Stimulated activated CD4-positive, alpha-beta T cell treated with anti-CD3 and anti-CD28 coated beads, Interleukin-4, amount 100 ng/mL, for 24 hours (primary cell): ENCODE measurements around the gene KLHL1.

Source experiments
- DNase-seq: peaks from one replicate; pipeline ENCODE4 v3.0.0-alpha.2; 2020

Gene KLHL1

GRCh38 chr13:70014337-70014736 lies 93.9 kb downstream of the KLHL1 start:
- DNase-seq = no peak

- DNase-seq = no peak
Measured at GRCh38 chr13:69999875-70000274, 108.4 kb downstream of the KLHL1 start.

GRCh38 chr13:69997061-69997460 lies 111.2 kb downstream of the KLHL1 start:
- DNase-seq = no peak

- no peak for DNase-seq
Measured at GRCh38 chr13:69980799-69981198, 127.5 kb downstream of the KLHL1 start.

DNA sequence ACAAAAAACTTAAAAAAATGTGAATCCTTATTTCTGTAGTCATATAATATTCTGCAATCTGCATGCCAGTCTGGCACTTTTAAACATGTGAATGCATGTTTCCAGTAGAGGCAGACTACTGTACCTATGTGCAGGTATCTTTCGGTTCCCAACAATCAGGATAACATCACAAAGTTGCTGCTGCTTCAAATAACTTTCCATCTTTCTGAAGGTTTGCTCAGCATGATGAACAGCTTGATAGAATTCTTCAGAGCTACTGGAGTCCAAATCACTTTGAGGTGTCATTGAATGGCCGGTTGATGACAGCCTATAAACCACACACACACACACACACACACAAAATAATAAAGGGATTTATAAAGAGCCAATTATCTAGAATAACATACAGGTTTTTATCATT lies 132.8 kb downstream of the KLHL1 start:
- DNase-seq = no peak

DNA sequence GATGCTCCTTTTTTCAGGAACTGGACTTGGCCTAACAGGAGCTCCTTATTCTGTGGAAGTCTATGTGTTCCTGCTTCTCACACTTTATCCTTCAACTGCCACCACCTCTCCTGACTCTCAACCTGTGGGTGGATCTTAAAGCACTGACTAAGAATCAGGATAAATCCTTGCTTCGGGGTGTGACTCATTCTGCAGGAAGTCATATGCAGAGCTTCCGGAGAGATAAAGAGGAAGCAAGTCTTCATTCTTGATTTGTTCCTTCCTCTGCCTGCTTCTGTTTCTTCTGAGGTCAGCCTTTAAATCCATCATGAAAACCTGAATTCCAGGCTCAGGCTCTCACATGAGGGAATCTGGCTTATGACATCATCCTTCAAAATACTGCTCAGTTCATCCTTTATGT lies 137.7 kb downstream of the KLHL1 start:
- DNase-seq = no peak

GRCh38 chr13:69959046-69959445 lies 149.2 kb downstream of the KLHL1 start:
- no peak for DNase-seq

DNA sequence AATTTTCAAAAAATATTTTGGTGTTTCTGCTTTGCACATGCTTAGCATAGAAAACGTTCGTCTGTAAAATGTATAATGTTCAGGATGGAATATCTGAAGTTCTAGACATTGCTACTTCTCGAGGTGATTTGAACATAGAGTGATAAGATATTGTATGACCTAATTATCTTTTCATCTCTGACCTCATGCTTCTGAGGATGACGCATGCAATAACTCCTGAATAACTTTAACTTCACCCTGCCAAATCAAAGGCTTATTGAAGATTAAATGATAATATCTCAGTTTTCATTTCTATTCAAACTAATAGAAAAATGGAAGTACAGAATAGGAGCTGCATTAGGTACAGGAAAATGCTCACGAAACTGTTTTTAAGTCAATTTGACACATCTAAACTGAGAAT lies 151.4 kb downstream of the KLHL1 start:
- DNase-seq = no peak

DNA sequence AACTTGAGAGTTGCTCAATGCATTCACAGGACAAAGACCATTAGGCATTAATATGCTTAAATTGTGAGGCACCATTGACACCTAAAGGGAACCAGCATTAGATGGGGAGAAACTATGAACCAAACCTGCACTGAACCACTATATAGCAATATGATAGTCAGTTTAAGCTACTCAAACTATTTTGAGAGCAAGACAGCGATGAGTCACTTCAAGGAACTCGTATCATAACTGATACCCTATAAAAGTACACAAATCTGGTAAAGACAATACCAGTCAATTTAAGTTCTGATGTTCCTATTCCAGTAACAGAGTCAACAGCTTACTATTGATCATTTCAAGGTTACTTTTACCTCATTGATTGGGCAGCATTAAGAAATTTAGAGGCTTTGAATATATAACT lies 151.9 kb downstream of the KLHL1 start:
- no peak for DNase-seq

DNA sequence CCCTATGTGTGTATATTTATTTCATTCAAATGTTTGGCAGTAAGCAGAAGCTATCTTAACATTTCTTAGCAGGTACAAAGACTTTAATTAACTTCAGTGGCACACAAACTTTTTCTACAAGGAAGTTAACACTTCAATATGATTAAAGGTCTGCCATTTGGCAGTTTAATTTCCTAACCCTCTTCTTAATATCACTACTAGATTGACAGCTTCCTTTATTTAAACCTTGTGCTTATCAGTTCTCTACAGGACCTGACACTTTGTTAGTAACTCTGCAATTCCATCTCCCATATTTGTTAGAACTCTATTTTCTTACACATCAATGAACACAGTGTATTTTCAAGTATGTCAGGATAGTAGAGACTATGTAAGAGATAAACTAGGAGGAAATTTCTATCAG lies 153.0 kb downstream of the KLHL1 start:
- DNase-seq = no peak

- no peak for DNase-seq
Measured at GRCh38 chr13:69951412-69951811, 156.8 kb downstream of the KLHL1 start.

DNA sequence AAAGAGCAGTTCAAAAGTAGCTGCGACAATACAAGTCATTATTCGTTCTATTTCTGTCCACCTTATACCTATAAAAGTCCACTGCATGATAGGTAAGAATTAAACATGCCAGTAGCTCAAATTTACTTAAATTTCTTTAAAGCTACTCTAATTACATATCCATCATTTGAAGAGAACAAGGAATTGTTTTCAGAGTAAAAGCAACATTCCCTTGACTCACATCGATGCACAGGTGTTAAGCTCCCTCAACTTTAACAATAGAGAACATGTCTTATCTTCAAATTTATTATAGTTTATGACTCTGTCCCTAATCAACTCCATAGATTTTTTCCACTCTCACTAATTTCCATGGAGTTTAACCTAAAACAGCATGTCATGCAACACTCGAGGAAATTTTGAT lies 158.1 kb downstream of the KLHL1 start:
- no peak for DNase-seq

DNA sequence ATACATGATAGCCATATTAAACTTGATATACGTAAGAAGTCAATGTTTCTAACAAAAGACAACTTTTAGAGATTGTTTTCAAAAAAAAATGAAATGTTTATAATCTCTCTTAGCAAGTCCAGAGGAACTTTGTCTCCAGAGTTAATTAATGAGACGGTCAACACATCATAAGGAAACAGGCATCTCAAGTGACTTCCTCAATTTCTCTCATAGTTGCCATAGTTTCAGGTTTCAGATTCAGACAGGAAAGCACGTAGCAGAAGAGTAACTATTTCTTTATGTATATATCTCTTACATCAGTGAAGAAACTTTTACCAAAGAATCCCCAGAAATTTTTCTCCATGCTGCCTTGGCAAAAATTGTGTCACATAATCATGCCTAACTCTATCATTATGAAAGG lies 160.2 kb downstream of the KLHL1 start:
- DNase-seq = no peak

- no peak for DNase-seq
Measured at GRCh38 chr13:69947582-69947981, 160.7 kb downstream of the KLHL1 start.

GRCh38 chr13:69946511-69946910 lies 161.7 kb downstream of the KLHL1 start:
- DNase-seq = no peak

DNA sequence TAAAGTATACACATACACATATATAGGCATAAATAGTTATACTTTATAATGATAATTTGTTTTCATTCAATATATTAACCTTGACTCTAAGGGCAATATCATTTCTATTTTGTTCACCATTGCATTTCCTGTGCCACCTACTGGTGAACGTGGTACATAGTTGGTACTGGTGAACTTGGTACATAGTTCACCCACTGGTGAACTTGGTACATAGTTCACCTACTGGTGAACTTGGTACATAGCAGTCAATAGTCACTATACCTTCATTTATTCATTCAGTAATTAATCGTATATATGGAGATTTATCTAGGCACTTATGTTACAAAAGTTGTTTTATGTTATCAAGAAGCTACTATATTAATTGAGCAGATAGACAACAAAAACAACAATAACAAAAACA lies 173.2 kb downstream of the KLHL1 start:
- DNase-seq = no peak

DNA sequence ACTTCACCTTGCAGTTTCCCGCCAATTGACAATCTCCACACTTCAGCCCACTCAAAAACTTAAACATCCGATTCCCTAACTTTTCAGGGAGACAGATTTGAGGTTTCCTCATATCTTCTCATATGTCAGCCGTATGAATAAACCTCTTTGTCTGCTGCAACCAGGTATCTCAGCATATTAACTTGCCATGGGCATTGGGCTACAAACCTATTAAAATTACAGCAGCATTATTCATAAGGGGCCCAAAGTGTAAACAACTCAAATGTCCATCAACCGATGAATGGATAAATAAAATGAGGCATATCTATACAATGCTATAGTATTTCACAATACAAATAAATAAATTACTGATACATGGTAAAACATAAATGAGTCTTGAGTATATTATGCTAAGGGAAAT lies 180.0 kb downstream of the KLHL1 start:
- no peak for DNase-seq

DNA sequence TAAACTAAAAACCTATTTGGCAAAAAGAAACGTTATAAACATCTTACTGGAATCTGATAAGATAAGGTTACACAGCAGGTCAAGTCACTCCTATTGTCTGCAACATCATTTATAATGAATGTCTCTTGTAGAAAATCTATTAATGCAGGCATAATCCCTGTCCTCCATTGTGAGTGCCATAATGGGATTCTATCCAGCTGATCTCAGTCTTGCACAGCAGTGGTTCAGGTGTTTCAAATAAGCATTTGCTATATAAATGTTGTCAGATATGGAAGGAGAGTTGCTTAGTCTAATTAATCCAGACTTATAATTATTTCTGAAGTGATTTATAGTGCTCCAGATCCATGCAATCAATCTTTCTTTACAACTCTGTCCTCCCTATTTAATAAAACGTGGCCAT lies 187.1 kb downstream of the KLHL1 start:
- DNase-seq = no peak

GRCh38 chr13:69912630-69913029 lies 195.6 kb downstream of the KLHL1 start:
- no peak for DNase-seq

GRCh38 chr13:69910800-69911199 lies 197.5 kb downstream of the KLHL1 start:
- DNase-seq = no peak

- no peak for DNase-seq
Measured at GRCh38 chr13:69904784-69905183, 203.5 kb downstream of the KLHL1 start.

- no peak for DNase-seq
Measured at GRCh38 chr13:69903081-69903480, 205.2 kb downstream of the KLHL1 start.

DNA sequence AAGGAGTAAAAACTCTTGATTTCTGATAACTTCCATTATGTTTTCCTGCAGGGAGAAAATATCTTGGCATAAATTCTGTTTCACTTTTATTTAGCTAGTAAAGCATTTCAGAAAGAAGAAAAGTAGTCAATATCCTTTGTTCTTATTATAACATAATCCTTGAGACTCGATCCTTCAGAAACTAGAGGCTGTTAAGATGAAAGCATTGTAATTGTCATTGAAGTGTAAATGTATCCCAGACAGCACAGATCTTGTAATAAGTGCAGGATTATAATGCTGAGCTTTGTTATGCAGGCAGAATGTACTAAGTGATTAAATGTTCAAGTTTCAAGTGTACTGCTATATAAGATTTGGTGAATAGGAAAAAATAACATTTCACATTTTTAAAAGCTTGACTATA lies 225.8 kb downstream of the KLHL1 start:
- DNase-seq = no peak

- no peak for DNase-seq
Measured at GRCh38 chr13:69879936-69880335, 228.3 kb downstream of the KLHL1 start.

DNA sequence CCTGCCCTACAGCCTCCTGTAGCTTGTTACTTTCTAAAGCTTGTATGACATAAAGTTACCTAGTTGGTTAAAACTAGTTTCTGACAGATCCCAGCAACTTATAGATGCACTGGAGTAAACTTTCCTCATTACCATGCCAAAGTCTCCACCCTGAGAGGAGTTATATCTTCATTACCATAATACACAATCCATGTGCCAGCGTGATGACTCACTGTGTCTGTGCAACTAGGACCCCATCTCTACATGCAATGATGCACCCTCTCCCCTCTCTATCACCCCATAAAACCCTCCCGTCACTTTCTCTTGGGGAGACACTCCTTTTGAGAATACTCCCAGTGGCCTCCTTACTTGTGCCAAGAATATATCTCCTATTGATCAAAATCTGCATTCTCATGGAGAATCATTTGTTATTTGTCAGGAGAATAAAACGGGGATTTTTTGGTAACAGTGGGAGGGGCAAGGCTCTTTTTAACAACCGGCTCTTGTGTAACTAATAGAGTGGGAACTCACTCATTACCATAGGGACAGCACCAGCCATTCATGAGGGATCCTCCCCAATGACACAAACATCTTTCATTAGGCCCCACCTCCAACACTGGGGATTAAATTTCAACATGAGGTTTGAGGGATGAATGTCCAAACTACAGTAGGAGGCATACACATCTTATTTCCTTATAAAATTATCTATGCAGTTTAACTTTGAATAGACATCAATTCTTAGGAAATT lies 235.8 kb downstream of the KLHL1 start:
- DNase-seq = no peak

DNA sequence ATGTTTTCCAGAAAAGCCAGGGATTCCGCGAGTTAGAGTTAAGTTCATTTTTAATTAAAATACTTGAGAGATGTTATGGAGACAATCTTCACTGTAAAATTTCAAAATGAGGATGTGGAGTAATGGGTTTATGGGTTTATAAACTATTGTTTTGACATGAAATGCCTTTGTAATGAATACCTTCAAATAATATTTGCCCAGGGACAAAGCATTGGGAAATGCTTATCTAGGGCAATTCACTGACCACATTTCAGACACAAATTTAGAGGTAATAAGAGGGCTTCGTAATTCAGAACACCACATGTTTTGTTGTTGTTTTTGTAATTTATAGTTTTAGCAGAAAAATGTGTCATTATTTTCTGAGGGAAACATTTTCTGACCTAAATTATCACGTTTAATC lies 241.7 kb downstream of the KLHL1 start:
- DNase-seq = no peak
